ENCODE results near the gene RAPGEF2.

Gene RAPGEF2

GRCh38 chr4:159292137-159292896, 189.4 kb downstream of the RAPGEF2 start (continued):
- TF ChIP-seq ZNF70 (CRISPR knock-in tag; IDR thresholded peaks at IDR 0.05) (no peak), SNAI2 (CRISPR knock-in tag; IDR thresholded peaks at IDR 0.05) (no peak), GLIS3 (CRISPR knock-in tag; IDR thresholded peaks at IDR 0.05) (no peak)

GRCh38 chr4:159293811-159294515, 191.1 kb downstream of the RAPGEF2 start:
- TF ChIP-seq ZFP30 (CRISPR knock-in tag; IDR thresholded peaks at IDR 0.05) (no peak), GLIS3 (CRISPR knock-in tag; IDR thresholded peaks at IDR 0.05) (no peak), CSDC2 (CRISPR knock-in tag; IDR thresholded peaks at IDR 0.05) (no peak), CSRNP3 (CRISPR knock-in tag; IDR thresholded peaks at IDR 0.05) (no peak), TCF4 (CRISPR knock-in tag; IDR thresholded peaks at IDR 0.05; ENCODE audit: borderline replicate concordance) (no peak), CREB5 (CRISPR knock-in tag; IDR thresholded peaks at IDR 0.05; ENCODE audit: low read depth) (no peak), ARNTL (CRISPR knock-in tag; IDR thresholded peaks at IDR 0.05; ENCODE audit: borderline replicate concordance, low read depth) (no peak), ESRRG (CRISPR knock-in tag; IDR thresholded peaks at IDR 0.05) (no peak), ZNF8 (CRISPR knock-in tag; IDR thresholded peaks at IDR 0.05) (no peak), ZC3H10 (CRISPR knock-in tag; IDR thresholded peaks at IDR 0.05) (no peak)
- ATAC-seq: no peak

- ATAC-seq: peak; percentile 70
- TF ChIP-seq CSRNP3 (CRISPR knock-in tag; IDR thresholded peaks at IDR 0.05) (no peak), ZC3H10 (CRISPR knock-in tag; IDR thresholded peaks at IDR 0.05) (peak; percentile 53; the same call in 1 of the 2 replicates), ISL1 (CRISPR knock-in tag; IDR thresholded peaks at IDR 0.05) (peak; percentile 49), ZFP30 (CRISPR knock-in tag; IDR thresholded peaks at IDR 0.05) (no peak)
Measured at GRCh38 chr4:159296061-159296460, 193.2 kb downstream of the RAPGEF2 start.

- TF ChIP-seq TOX (CRISPR knock-in tag; IDR thresholded peaks at IDR 0.05; ENCODE audit: borderline replicate concordance) (no peak), CSDC2 (CRISPR knock-in tag; IDR thresholded peaks at IDR 0.05) (no peak), CREB5 (CRISPR knock-in tag; IDR thresholded peaks at IDR 0.05; ENCODE audit: low read depth) (no peak), ZNF565 (CRISPR knock-in tag; conservative IDR thresholded peaks at IDR 0.05; ENCODE audit: low read depth) (no peak), OSR1 (CRISPR knock-in tag; IDR thresholded peaks at IDR 0.05) (no peak), PATZ1 (CRISPR knock-in tag; IDR thresholded peaks at IDR 0.05; ENCODE audit: borderline replicate concordance) (no peak), SNAI2 (CRISPR knock-in tag; IDR thresholded peaks at IDR 0.05) (no peak), ARNTL (CRISPR knock-in tag; IDR thresholded peaks at IDR 0.05; ENCODE audit: borderline replicate concordance, low read depth) (no peak), ZNF8 (CRISPR knock-in tag; IDR thresholded peaks at IDR 0.05) (no peak), ISL1 (CRISPR knock-in tag; IDR thresholded peaks at IDR 0.05) (no peak), GLIS3 (CRISPR knock-in tag; IDR thresholded peaks at IDR 0.05) (no peak), CSRNP3 (CRISPR knock-in tag; IDR thresholded peaks at IDR 0.05) (no peak), TCF4 (CRISPR knock-in tag; IDR thresholded peaks at IDR 0.05; ENCODE audit: borderline replicate concordance) (no peak)
- peak; percentile 48; the same call in 2 of the 3 replicates for ATAC-seq
Measured at GRCh38 chr4:159297091-159297490, 194.2 kb downstream of the RAPGEF2 start.
